Fibroblast of gingiva (primary cell): ENCODE measurements around the gene WASF2.
"Not testable (repeated sequence)": the region's sequence is repeated elsewhere in the genome, so short reads cannot be mapped to it uniquely, and the experiment has no call there.

Experiments used
- DNase-seq: peaks from one replicate; pipeline ENCODE4 v3.0.0-alpha.2; 2011; ENCODE audit warnings: low read depth

The WASF2 gene

GRCh38 chr1:27451343-27451742, 38.6 kb downstream of the WASF2 start:
- DNase-seq: no peak

DNA sequence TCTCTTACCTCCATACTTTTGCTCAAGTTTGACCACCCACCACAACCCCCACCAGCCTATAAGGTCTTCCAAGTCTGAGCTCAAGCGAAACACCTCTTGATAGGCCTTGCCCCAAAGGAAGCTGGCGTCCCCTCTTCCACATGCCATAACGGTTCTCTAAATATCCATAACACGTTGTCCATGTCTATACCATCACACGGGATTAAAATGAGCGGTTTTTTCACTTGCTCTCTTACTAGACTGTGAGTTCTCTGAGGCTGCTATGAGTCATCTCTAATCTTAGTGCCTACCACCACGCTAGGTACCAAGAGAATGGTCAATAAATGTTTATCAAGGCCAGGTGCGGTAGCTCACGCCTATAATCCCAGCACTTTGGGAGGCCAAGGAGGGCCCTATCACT, 41.0 kb downstream of the WASF2 start:
- no peak for DNase-seq

GRCh38 chr1:27447883-27448282, 42.1 kb downstream of the WASF2 start:
- DNase-seq: no peak

DNA sequence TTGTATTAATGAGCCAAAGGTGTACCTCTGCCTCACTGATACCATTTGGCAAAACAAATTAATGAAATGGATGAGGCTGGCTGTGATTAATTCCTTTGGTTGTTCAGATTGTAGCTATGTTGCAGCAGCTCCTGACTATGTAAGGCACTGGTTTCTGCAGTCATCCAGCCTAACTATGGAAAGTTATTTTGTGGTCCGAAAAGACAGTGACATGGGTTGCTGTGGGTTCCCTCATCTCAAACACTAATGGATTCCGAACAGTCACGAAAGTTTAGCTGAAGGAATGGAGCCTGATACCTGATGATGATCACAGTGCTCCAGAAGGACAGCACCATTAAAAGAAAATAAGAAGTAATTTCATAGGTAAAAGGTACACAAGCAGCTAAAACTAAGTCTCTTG, 42.6 kb downstream of the WASF2 start:
- no peak for DNase-seq

DNA sequence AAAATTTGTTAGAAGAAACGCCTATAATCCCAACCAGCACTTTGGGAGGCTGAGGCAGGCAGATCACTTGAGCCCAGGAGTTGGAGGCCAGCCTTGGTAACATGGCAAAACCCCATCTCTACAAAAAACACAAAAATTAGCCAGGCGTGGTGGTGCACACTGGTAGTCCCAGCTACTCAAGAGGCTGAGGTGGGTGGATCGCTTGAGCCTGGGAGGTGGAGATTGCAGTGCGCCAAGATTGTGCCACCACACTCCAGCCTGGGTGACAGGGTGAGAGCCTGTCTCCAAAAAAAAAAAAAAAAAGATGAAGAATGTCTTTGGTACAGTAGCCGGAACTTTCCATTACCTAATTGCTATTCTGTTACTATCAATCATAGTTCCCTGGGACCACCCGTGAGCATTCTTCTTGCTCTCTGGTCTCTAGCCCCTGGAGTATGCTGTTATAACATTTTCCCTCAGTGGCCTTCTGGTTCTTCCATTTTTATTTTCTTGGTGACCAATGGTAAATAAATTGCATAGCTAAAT, 43.4 kb downstream of the WASF2 start:
- no peak for DNase-seq

DNA sequence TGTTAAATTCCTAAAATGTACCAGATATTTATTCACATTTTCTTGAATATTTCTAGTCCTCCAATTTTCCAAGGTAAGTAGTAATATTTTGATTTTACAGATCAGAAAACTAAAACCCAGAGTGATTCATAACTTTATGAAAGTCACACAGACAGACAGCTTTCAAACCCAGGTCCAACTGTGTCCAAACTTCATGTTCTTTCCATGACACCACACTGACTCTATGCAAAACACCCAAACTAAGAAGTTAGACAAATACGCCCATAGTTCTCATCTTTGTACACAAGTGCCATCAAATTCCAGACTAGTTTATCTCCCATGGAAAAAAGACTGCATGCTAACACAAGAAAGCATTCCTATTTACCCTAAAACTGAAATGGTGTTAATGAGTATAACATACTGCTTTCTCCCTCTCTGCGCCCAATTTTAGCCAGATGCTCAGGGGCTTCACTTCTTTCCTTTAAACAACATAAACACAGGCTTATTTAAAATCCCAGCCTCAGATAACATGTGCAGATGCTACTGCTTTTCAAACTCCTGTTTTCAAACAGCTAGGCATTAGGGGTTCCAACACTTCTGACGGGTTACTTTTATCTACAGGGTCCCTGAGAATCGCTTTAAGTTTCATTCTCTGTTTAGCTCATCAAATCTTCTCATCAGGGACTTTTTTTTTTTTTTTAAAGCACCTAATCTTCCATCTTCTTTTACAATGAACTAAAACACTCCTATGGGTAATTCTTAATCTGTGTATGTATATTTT, 44.6 kb downstream of the WASF2 start:
- no peak for DNase-seq

DNA sequence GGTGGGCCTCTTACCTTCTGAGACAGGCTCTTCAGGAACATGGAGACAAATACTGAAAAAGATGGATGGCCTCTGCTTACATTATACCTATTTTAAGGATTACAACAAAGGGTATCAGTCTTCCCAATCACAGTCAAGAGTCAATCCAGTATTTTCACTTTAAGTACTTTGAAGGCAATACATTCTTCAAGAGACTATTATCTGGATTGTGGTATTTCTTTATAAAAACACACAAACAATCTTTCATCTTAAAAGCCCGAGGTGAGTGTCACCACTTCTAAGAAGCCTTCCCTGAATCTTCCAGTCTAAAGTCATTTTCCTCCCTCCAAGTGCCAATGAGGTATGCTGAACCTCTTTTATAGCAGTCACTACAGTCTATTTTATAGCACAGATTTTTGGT, 45.3 kb downstream of the WASF2 start:
- no peak for DNase-seq

DNA sequence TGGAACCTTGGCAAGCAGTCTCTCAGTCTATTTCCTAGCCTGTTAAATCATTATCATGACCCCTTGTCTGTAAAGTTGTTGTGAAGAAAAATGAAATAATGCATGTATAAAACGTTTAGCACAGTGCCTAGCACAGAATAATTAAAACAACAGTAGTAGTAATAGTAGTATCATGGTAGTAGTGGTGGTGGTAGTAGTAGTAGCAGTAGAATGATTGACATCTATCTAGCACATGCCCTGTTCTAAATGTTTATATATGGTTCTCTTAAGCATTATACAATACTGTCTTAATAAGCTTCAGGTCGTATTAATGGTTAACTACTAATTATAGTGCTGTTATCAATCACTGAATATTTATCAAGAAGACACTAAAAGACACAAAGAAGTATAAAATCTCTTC, 50.8 kb downstream of the WASF2 start:
- no peak for DNase-seq

- no peak for DNase-seq
These were observed 51.3 kb downstream of the WASF2 start for GRCh38 chr1:27438621-27439061.

DNA sequence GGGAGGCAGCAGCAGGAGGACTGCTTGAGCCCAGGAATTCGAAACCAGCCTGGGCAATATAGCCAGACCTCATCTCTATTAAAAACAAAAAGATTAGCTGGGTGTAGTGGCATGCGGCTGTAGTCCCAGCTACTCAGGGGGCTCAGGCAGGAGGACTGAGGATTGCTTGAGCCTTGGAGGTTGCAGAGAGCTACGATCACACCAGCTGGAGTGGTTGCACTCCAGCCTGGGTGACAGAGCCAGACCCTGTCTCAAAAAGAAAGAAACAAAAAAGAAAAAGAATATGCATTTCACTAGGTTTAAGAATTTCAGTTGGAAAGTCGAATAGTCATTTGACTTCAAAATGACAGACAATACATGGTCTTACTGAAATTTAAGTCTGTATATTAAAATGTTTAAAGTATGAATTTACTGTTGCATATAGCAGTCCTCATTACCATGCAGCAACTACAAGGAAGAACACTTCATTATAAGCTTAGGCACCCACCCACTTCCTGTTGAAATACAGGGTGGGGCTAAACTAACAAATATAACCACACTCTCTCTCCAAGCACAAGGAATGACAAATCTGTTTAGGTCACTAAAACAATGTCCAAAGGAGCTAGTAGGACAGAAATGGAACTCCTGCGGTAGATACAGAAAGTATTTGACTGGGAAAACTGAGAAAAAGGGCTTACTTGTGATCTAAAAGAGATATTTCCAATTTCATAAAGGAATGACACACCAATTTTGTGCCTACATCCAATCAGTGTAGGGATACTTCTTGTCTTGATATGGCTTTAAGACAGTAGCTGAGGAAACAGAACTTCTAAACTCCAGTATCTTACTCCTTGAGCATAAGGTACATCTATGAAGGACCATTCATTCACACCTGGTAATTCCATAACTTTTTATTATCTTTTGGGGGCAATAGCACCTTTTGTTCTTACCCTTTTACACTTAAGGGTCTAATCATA, 53.5 kb downstream of the WASF2 start:
- DNase-seq: peak; percentile 58

- no peak for DNase-seq
These were observed 54.3 kb downstream of the WASF2 start for GRCh38 chr1:27435566-27436203.

- DNase-seq: no peak
These were observed 56.3 kb downstream of the WASF2 start for GRCh38 chr1:27433706-27434105.

- DNase-seq: not testable (repeated sequence)
These were observed 57.2 kb downstream of the WASF2 start for GRCh38 chr1:27432725-27433124.

DNA sequence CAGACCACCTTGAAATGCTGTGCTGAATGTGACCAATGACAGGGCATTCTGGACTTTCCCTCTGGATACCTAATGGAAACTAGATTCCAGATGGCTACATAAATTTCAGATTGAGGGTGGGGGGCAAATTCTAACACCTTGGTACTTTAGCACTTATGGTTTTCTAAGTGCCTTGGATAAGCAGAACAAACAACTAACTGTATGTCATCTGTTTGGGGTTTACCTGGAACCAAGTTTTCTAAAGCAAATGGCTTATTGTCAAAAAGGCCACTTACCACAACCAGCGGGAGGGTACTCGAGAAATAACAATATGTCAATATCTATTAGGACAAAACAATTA, 58.4 kb downstream of the WASF2 start:
- DNase-seq: no peak

DNA sequence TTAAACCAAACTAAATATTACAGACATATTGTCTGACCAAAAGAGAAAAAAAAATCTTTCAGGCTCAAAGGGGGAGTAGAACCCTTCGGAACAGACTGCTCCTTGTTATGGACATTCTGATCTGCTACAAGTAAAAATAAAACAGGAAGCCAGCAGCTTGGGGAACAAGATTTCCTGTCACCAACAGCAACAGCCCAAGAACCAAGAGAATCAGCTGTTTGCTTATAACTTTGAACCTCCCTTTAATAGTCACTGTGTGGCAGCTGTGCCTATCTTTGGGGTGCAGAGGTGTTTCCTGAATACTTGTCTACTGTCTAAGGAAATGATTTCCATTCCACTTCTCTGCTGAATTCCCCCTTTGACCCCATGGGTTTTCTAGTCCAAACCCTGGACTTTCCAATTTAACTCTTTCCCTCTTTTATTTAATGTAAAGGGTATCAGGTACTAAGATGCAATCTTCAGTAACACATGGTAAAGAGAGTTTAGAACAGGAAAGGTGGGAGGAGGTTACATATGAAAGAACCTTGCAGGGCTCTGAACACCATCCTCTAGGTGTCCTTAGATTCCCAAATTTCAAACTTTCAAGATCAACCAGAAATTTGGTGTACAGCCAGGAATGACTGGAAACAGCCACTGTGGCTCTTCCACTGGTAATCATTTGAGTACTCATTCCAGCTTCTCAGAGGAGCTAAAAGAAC, 58.9 kb downstream of the WASF2 start:
- DNase-seq: no peak

DNA sequence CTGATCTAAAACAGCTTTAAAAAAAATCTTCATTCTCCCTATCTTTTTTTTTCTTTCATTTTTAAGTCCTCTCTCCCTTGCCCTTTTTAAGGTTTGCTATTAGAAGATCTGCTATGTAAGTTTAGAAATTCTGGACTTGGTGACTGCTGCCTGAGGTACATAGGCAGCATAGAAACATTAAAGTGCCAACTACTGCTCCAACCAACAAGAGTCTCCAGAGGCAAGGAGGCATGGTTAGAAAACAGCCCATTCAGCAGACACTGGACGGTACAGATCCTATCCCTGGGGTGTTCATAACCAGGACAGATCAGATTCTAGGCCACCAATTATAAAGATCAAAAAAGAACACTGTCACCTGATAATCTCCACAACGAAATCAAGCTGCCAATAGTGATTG, 60.9 kb downstream of the WASF2 start:
- DNase-seq: no peak

DNA sequence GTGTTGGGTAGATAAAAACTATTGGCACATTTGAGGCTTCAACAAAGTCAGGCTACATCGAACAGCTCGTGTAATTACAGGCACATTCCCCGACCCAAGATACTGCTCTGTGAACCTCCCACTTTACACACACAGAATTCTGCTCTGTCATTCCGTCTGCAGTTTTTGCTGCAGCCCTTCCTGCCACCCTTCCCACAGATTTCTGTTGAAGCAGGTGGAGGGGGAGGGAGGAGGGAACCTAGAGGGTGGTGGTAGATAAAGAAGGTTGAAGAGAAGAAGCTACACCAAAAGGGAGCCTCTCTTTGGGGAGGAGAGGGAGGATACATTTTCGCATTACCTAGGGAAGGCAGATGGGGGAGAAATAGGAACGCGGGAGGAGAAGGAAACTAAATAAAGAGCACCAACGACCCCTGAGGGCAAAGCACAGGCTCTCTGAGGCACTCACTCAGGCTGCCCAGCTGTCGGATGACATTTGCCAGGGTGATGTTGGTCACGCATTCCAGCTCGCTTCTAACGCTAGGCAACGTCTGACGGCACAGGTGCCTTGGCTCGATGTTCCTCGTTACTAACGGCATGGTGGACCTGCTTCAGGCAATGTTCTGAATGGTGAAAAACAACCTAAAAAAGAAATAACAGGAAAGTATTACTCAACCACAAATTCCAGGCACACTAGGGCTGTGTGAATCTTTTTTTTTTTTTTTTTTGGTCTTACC, 61.5 kb downstream of the WASF2 start:
- DNase-seq: peak; percentile 28

DNA sequence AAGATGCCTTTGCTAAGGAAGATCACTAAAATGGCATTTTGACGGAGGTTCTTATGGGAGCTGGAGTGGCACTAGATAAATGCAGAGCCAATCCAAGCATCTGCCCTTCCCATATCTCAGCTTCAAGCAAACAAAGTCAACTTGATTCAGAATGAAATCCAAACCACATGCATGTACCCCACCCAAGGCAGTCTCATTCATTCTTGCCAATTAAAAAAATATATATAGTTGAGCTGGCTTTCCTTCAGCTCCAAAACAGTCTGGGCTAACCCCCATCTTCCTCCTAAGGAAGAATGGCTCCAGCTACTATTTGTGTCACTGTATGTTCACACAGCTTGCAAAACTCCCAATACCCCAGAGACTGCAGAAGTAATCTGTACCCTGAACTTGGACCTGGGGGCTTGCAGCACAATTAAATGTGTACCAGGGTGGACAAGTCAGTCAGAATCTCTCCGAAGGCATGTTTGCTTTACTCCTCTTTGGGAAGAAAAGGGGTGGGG, 62.1 kb downstream of the WASF2 start:
- DNase-seq: peak; percentile 5

GRCh38 chr1:27427329-27427728, 62.6 kb downstream of the WASF2 start:
- no peak for DNase-seq

DNA sequence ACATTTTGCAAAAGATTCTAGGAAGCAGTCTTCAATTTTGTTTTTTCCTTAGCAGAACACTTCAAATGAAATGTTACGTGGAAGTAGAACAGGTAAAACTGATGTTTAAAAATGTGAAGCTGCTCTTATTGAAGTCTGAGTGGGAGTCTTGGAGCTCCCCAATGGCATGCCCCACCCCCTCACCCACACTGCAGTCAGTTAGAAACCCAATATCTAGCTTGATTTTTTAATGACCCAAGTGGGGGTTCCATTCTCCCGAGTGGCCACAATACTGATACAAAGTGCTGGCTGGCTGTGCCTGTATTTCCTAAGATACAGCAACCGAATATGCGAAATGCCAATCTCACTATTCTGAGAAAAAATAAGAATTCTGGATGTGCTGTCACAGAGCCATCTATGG, 66.3 kb downstream of the WASF2 start:
- DNase-seq: no peak
